NCI-H345 treated with DMSO at 0.1 percent for 48 hours (cell line): Measurements from ENCODE around the gene ABHD16B.
"Not testable (repeated sequence)": the region's sequence is repeated elsewhere in the genome, so short reads cannot be mapped to it uniquely, and the experiment has no call there.

Experiments used
- DNase-seq: peaks from one replicate; lab custom pipeline; 2025; ENCODE audit not compliant: unreplicated experiment; lab: John Stamatoyannopoulos, UW

ABHD16B gene

GRCh38 chr20:63854766-63855362, 6.4 kb upstream of the ABHD16B start:
- no peak for DNase-seq

GRCh38 chr20:63855363-63856097, 5.8 kb upstream of the ABHD16B start:
- no peak for DNase-seq

GRCh38 chr20:63856098-63856511, 5.2 kb upstream of the ABHD16B start:
- no peak for DNase-seq

- DNase-seq, result no peak
Observed at GRCh38 chr20:63857764-63858392, 3.4 kb upstream of the ABHD16B start.

- no peak for DNase-seq
Observed at GRCh38 chr20:63858393-63859165, 2.7 kb upstream of the ABHD16B start.

- no peak for DNase-seq
Observed at GRCh38 chr20:63859166-63859699, 2.1 kb upstream of the ABHD16B start.

- DNase-seq, result no peak
Observed at GRCh38 chr20:63860325-63861051, 810 bp upstream of the ABHD16B start.

- no peak for DNase-seq
Observed at GRCh38 chr20:63861981-63862901, 943 bp downstream of the ABHD16B start.

- DNase-seq, result no peak
Observed at GRCh38 chr20:63863021-63863797, 1.9 kb downstream of the ABHD16B start.

GRCh38 chr20:63863798-63864544, 2.7 kb downstream of the ABHD16B start:
- DNase-seq, result peak; percentile 61

- no peak for DNase-seq
Observed at GRCh38 chr20:63864545-63864977, 3.3 kb downstream of the ABHD16B start.

GRCh38 chr20:63864978-63865640, 3.8 kb downstream of the ABHD16B start, which contains the start of gene TPD52L2:
Gene TPD52L2, plus strand, starts transcription at chr20:63865270. Its CDS starts 96 bp downstream, at chr20:63865366.
- peak; percentile 99 for DNase-seq

GRCh38 chr20:63867042-63867441, 5.7 kb downstream of the ABHD16B start:
- not testable (repeated sequence) for DNase-seq

GRCh38 chr20:63868264-63868663, 7.0 kb downstream of the ABHD16B start:
- no peak for DNase-seq

GRCh38 chr20:63873477-63873971, 12.2 kb downstream of the ABHD16B start:
- no peak for DNase-seq

GRCh38 chr20:63874241-63874640, 12.9 kb downstream of the ABHD16B start:
- DNase-seq, result not testable (repeated sequence)

- no peak for DNase-seq
Observed at GRCh38 chr20:63876489-63877036, 15.3 kb downstream of the ABHD16B start.
